GM18870 (cell line): ENCODE results near the gene FBXO48.
"Not testable (repeated sequence)": the region's sequence is repeated elsewhere in the genome, so short reads cannot be mapped to it uniquely, and the experiment has no call there.

Source experiments
- ATAC-seq: cut with Tn5 transposase; IDR thresholded peaks from one replicate; pipeline ENCODE4 v1.9.1; 2021; ENCODE audit warnings: moderate library complexity; ENCODE audit not compliant: unreplicated experiment

Gene FBXO48

GRCh38 chr2:68472796-68473414, 5.8 kb upstream of the FBXO48 start:
- ATAC-seq, result no peak

- no peak for ATAC-seq
These were observed 4.3 kb upstream of the FBXO48 start for GRCh38 chr2:68471385-68471784.

GRCh38 chr2:68469935-68470334, 2.8 kb upstream of the FBXO48 start:
- ATAC-seq, result no peak

GRCh38 chr2:68468801-68469200, 1.7 kb upstream of the FBXO48 start:
- ATAC-seq, result no peak

GRCh38 chr2:68466778-68467076, 367 bp downstream of the FBXO48 start:
- no peak for ATAC-seq

GRCh38 chr2:68466361-68466777, 725 bp downstream of the FBXO48 start:
- no peak for ATAC-seq

GRCh38 chr2:68465081-68465916, 1.8 kb downstream of the FBXO48 start:
- ATAC-seq, result no peak

- no peak for ATAC-seq
These were observed 2.4 kb downstream of the FBXO48 start for GRCh38 chr2:68464651-68465050.

GRCh38 chr2:68463287-68463877, 3.7 kb downstream of the FBXO48 start:
- no peak for ATAC-seq

- ATAC-seq, result no peak
These were observed 8.1 kb downstream of the FBXO48 start for GRCh38 chr2:68458981-68459380.

- ATAC-seq, result no peak
These were observed 10.9 kb downstream of the FBXO48 start for GRCh38 chr2:68456198-68456597.

- no peak for ATAC-seq
These were observed 12.4 kb downstream of the FBXO48 start for GRCh38 chr2:68454719-68455118.

- no peak for ATAC-seq
These were observed 13.2 kb downstream of the FBXO48 start for GRCh38 chr2:68453761-68454360.

GRCh38 chr2:68452158-68452900, 14.8 kb downstream of the FBXO48 start:
- no peak for ATAC-seq

GRCh38 chr2:68448671-68449653, 18.1 kb downstream of the FBXO48 start:
- ATAC-seq, result no peak

- ATAC-seq, result no peak
These were observed 20.0 kb downstream of the FBXO48 start for GRCh38 chr2:68447118-68447517.

GRCh38 chr2:68446425-68446824, 20.7 kb downstream of the FBXO48 start:
- not testable (repeated sequence) for ATAC-seq

GRCh38 chr2:68441994-68442322, 25.1 kb downstream of the FBXO48 start:
- ATAC-seq, result no peak

GRCh38 chr2:68441179-68441993, 25.7 kb downstream of the FBXO48 start:
- ATAC-seq, result peak; percentile 98
